GM06990 (cell line): ENCODE results near the gene P3H2.
"Not testable (repeated sequence)": the region's sequence is repeated elsewhere in the genome, so short reads cannot be mapped to it uniquely, and the experiment has no call there.

Source experiments
- DNase-seq: peaks from one replicate; pipeline ENCODE4 v3.0.0-alpha.2; 2011; ENCODE audit not compliant: insufficient read length; ENCODE audit errors: extremely low read depth
- H3K27me3 ChIP-seq: replicated peaks from 2 replicates; pipeline ENCODE4 v1.6.0; 2011; ENCODE audit warnings: low read length; ENCODE audit not compliant: control insufficient read depth, insufficient read depth
- H3K36me3 ChIP-seq: 2 replicates; pipeline ENCODE4 v1.5.1; 2011; ENCODE audit warnings: low read length; ENCODE audit not compliant: control insufficient read depth, insufficient read depth
- H3K4me3 ChIP-seq: replicated peaks from 2 replicates; pipeline ENCODE4 v1.5.1; 2011; ENCODE audit warnings: low read depth, mild to moderate bottlenecking, control low read depth, low read length
- CTCF ChIP-seq: IDR thresholded peaks from 2 replicates; pipeline ENCODE4 v1.5.1; 2011; ENCODE audit warnings: low read length, control low read depth, mild to moderate bottlenecking, inconsistent platforms; ENCODE audit not compliant: insufficient read depth, poor library complexity, severe bottlenecking

P3H2 gene

DNA sequence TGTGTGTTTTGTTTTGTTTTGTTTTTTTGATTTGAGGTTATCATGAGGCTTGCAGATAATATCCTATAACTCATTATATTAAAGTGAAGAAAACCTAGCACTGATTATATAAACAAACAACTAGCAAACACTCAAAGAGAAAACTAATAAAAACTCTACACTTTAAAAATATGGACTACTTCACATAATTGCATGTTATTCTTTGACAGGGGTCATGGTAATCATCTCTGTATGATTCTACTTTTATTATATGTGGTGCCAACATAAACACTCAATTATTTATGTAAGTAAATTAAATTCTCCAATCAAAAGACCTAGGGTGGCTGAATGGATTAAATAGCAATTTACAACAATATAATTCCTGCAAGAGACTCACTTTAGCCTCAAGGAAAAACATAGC lies 44.6 kb upstream of the P3H2 start:
- DNase-seq: no peak
- H3K27me3 ChIP-seq: no peaks in the 10 kb centered on the region
- TF ChIP-seq CTCF: no peak
- no peak overlapping the region for H3K4me3 ChIP-seq
- no peaks in the 10 kb centered on the region for H3K36me3 ChIP-seq

GRCh38 chr3:190162013-190162412 lies 41.3 kb upstream of the P3H2 start:
- DNase-seq, H3K4me3 ChIP-seq, H3K27me3 ChIP-seq, H3K36me3 ChIP-seq: not testable (repeated sequence)

GRCh38 chr3:190159902-190160435 lies 39.3 kb upstream of the P3H2 start:
- H3K4me3 ChIP-seq: no peak overlapping the region
- TF ChIP-seq CTCF: no peak
- no peaks in the 10 kb centered on the region for H3K36me3 ChIP-seq
- H3K27me3 ChIP-seq: no peaks in the 10 kb centered on the region
- DNase-seq: no peak

- no peak overlapping the region for H3K4me3 ChIP-seq
- H3K36me3 ChIP-seq: no peaks in the 10 kb centered on the region
- no peak for TF ChIP-seq CTCF
- DNase-seq: no peak
- no peaks in the 10 kb centered on the region for H3K27me3 ChIP-seq
Measured at GRCh38 chr3:190158261-190158660, 37.6 kb upstream of the P3H2 start.

DNA sequence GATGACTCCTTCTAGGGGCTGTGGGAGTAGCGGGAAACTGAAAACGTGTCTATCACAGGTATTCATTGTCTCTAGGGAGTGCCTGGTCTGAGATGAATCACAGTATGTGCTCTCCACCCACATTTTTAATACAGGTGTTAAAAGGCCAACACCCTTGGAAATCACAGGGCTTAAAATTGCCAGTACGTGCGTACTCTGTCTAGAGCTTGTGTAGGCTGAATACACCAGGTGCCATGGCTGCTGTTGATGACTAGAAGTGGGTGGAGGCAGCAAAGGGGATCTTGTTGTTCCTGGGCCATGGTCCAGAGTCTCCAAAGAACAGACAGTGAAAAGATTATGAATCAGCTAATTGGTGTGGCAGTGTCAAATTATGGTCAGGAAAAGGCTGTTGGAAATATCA lies 35.1 kb upstream of the P3H2 start:
- no peak for TF ChIP-seq CTCF

DNA sequence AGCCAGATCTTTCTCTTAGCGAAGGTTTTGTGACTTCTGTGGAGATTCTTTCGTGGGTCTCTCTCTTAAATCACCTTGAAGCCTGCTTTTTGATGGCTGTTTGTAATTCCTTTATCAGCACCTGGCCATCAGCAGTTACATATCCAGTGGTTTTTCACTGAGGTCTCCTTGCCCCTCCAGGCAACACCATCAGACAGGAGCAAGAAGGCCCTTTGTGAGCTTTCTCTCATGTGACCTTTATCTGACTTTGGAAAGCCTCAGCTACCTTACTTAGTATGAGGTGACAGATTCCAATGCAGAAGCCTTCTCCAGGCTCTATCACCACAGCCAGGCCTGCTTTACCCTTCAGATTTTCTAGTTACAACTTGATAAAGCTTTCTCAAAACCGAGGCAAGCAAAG lies 30.0 kb upstream of the P3H2 start:
- no peak for DNase-seq
- no peak for TF ChIP-seq CTCF
- no peaks in the 10 kb centered on the region for H3K36me3 ChIP-seq
- no peak overlapping the region for H3K4me3 ChIP-seq
- H3K27me3 ChIP-seq: no peaks in the 10 kb centered on the region

More for the DNA sequence above, 35.1 kb upstream of the P3H2 start:
- Histone ChIP-seq H3K27me3 (no peaks in the 10 kb centered on the region), H3K36me3 (no peaks in the 10 kb centered on the region), H3K4me3 (no peak overlapping the region)
- DNase-seq: no peak

DNA sequence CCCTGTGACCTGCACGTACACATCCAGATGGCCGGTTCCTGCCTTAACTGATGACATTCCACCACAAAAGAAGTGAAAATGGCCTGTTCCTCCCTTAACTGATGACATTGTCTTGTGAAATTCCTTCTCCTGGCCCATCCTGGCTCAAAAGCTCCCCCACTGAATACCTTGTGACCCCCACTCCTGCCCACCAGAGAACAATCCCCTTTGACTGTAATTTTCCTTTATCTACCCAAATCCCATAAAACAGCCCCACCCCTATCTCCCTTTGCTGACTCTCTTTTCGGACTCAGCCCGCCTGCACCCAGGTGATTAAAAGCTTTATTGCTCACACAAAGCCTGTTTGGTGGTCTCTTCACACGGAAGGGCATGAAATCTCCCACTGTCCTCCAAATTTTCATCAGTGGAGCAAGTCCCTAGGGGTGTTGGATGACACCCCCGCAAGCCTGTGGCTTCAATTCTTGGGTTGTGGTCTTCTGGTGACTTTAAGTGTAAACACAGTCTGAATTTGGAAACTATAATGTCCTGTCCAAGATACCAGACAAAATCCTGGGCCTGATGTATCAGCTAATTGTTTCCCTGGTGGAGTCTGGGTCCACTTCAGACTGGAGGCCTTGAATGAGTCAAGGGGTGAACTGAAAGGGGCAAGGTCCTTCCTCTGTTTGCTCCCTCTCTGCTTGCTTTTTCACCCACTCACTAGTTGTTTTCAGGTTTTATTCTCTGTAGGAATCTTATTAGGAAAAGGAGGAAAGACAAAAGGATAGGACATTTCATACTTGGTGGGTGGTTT lies 29.3 kb upstream of the P3H2 start:
- not testable (repeated sequence) for H3K27me3 ChIP-seq, H3K4me3 ChIP-seq, H3K36me3 ChIP-seq, DNase-seq

- H3K27me3 ChIP-seq, H3K4me3 ChIP-seq, DNase-seq, H3K36me3 ChIP-seq: not testable (repeated sequence)
Measured at GRCh38 chr3:190144793-190145192, 24.1 kb upstream of the P3H2 start.
